Measurements from ENCODE around the gene RAB24.

GRCh38 chr5:177303925-177304391, 439 bp upstream of the RAB24 start:
- TF ChIP-seq CTCF (IDR thresholded peaks at IDR 0.05): no peak
- TF ChIP-seq POLR2A (IDR thresholded peaks at IDR 0.05; ENCODE audit: low read depth): no peak
- TF ChIP-seq POLR2AphosphoS5 (IDR thresholded peaks at IDR 0.05): no peak

Data from esophagus muscularis mucosa (tissue), 3 donors.